Prostate gland (tissue), 2 donors: Measurements from ENCODE around the gene FLRT1.

Experiments used
- POLR2AphosphoS5 ChIP-seq: sonication (generic); formaldehyde crosslinking; IDR thresholded peaks from one replicate; pipeline ENCODE4 v1.6.1; 2017; ENCODE audit warnings: antibody characterized with exemption
- TF ChIP-seq, protein P1 (sequence below), 4 experiments: fragments of 200-600 bp in 2 of 4; fragments of 450-650 bp in 2 of 4; sonication (generic) in 2 of 4; IDR thresholded peaks; 1 replicate in 3 of 4; 2 replicates in 1 of 4; pipeline ENCODE4 v1.5.1; 2016 to 2019; ENCODE audit warnings: antibody characterized with exemption in 4 of 4, mild to moderate bottlenecking in 2 of 4, moderate library complexity in 2 of 4

DNA sequence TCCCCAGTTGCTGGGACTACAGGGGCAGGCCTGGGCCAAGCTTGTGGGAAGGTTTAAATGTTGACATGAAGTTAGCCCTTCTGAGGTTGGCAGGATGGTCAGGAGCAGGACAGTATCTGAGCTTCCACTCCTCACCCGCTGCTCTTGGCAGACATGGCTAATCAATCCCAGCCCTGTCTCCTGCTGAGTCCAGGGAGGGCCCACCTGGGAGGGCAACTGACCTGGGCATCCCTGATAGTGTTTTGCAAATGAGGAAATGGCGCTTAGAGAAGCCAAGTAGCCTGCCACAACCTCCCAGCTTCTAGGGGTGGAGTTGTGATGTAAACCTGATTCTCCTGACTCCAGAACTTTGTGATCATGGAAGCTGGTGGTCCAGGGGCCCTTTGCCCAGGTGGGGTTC is 16.7 kb downstream of the FLRT1 start:
- TF ChIP-seq, protein P1, sequence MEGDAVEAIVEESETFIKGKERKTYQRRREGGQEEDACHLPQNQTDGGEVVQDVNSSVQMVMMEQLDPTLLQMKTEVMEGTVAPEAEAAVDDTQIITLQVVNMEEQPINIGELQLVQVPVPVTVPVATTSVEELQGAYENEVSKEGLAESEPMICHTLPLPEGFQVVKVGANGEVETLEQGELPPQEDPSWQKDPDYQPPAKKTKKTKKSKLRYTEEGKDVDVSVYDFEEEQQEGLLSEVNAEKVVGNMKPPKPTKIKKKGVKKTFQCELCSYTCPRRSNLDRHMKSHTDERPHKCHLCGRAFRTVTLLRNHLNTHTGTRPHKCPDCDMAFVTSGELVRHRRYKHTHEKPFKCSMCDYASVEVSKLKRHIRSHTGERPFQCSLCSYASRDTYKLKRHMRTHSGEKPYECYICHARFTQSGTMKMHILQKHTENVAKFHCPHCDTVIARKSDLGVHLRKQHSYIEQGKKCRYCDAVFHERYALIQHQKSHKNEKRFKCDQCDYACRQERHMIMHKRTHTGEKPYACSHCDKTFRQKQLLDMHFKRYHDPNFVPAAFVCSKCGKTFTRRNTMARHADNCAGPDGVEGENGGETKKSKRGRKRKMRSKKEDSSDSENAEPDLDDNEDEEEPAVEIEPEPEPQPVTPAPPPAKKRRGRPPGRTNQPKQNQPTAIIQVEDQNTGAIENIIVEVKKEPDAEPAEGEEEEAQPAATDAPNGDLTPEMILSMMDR (IDR thresholded peaks at IDR 0.05), result no peak
- TF ChIP-seq POLR2AphosphoS5, result no peak
